ENCODE measurements around the gene LRRC14B. TPM values are rescaled to one million over a fixed set of nuclear protein-coding genes. Genes with fewer than 3 reads are reported as not detected.

The LRRC14B gene
- total RNA-seq, 1 experiment from 2014 or later, result 0.82 TPM

- TF ChIP-seq REST (IDR thresholded peaks at IDR 0.05; ENCODE audit: insufficient read depth in 1 of 2, low read depth in 2 of 2, low read length in 1 of 2), result no peak
- no peak for TF ChIP-seq SIN3A (IDR thresholded peaks at IDR 0.05; ENCODE audit: borderline replicate concordance, insufficient read depth, low read depth, low read length)
- TF ChIP-seq TCF7L2 (IDR thresholded peaks at IDR 0.05; ENCODE audit: low read depth, low read length), result no peak
- no peak for TF ChIP-seq CTCF (IDR thresholded peaks at IDR 0.05)
- Histone ChIP-seq H3K27me3 (ENCODE audit: control insufficient read depth, insufficient read depth, low read length) (no peaks in the 10 kb centered on the region), H3K36me3 (ENCODE audit: control insufficient read depth, insufficient read depth, low read length) (no peaks in the 10 kb centered on the region), H3K27ac (ENCODE audit: low read length) (no peak overlapping the region), H3K4me1 (ENCODE audit: control insufficient read depth, insufficient read depth, low read length) (peaks cover 9% of the 10 kb centered on the region; the same call in 1 of the 2 replicates), H3K9me3 (ENCODE audit: control insufficient read depth, insufficient read depth, low read depth, low read length) (no peaks in the 10 kb centered on the region), H3K4me3 (ENCODE audit: low read depth in 2 of 2, low read length in 2 of 2) (no peak overlapping the region)
- CTCF ChIA-PET, result no interaction called here
- no peak for DNase-seq (ENCODE audit: low read depth, low spot score)
- BruUV-seq (replicated peaks), result no TSS peak
- POLR2A ChIA-PET, result no interaction called here
- intact Hi-C loops (cut with micrococcal nuclease; ENCODE audit: unreplicated experiment), result no loop called here
- ATAC-seq, result no peak
- in situ Hi-C loops (cut with HindIII; ENCODE audit: low pct_unique_long_range_greater_than_20kb, low sequenced_read_pairs), result no loop called here
Observed at GRCh38 chr5:169728-170094, 21.6 kb upstream of the LRRC14B start.

- H3K27ac ChIP-seq (ENCODE audit: low read length), result no peak overlapping the region
- no peak overlapping the region for H3K4me3 ChIP-seq (ENCODE audit: low read depth in 2 of 2, low read length in 2 of 2)
- BruUV-seq (replicated peaks), result no TSS peak
- DNase-seq (ENCODE audit: low read depth, low spot score), result no peak
- peaks cover 9% of the 10 kb centered on the region; the same call in 1 of the 2 replicates for H3K4me1 ChIP-seq (ENCODE audit: control insufficient read depth, insufficient read depth, low read length)
- in situ Hi-C loops (cut with HindIII; ENCODE audit: low pct_unique_long_range_greater_than_20kb, low sequenced_read_pairs) (no loop called here), intact Hi-C loops (cut with micrococcal nuclease; ENCODE audit: unreplicated experiment) (no loop called here)
- no peaks in the 10 kb centered on the region for H3K27me3 ChIP-seq (ENCODE audit: control insufficient read depth, insufficient read depth, low read length)
- ChIA-PET CTCF (no interaction called here), POLR2A (no interaction called here)
- H3K9me3 ChIP-seq (ENCODE audit: control insufficient read depth, insufficient read depth, low read depth, low read length), result no peaks in the 10 kb centered on the region
- no peaks in the 10 kb centered on the region for H3K36me3 ChIP-seq (ENCODE audit: control insufficient read depth, insufficient read depth, low read length)
- ATAC-seq, result no peak
- TF ChIP-seq CTCF (IDR thresholded peaks at IDR 0.05), result no peak
- TF ChIP-seq TCF7L2 (IDR thresholded peaks at IDR 0.05; ENCODE audit: low read depth, low read length), result no peak
- TF ChIP-seq SIN3A (IDR thresholded peaks at IDR 0.05; ENCODE audit: borderline replicate concordance, insufficient read depth, low read depth, low read length), result no peak
Observed at GRCh38 chr5:170971-171800, 20.1 kb upstream of the LRRC14B start.
